ENCODE measurements around the gene RIN3. TPM values are rescaled to one million over a fixed set of nuclear protein-coding genes. Genes with fewer than 3 reads are reported as not detected.

Gene RIN3
- polyA plus RNA-seq, 4 donors: 1.8 to 18.9 (median 12.1) TPM

DNA sequence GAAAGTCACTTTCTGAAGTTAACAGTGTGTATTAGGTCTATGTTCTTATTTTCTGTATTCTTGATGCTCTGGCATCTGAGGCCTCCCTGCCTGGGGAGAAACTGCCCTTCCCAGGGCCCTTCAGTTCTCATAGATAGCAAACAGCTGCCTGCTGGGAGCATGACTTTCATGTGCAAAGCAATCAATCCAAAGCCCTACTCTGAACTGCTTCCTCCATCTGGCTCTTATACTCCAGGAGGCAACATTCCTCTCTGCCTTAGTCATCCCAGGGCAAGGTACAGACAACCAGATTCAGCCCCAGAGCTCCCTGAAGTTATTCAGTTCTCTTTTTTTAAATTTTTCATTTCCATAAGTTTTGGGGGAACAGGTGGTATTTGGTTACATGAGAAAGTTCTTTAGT lies 41.7 kb upstream of the RIN3 start:
- Histone ChIP-seq H3K4me1 (ENCODE audit: control insufficient read depth in 3 of 3, insufficient read depth in 2 of 3, low read depth in 1 of 3, low read length in 2 of 3) (no peaks in the 10 kb centered on the region), H3K27ac (ENCODE audit: low read depth in 1 of 3, low read length in 2 of 3) (no peak overlapping the region), H3K27me3 (ENCODE audit: control insufficient read depth in 3 of 3, insufficient read depth in 3 of 3, low read length in 3 of 3) (no peaks in the 10 kb centered on the region), H3K4me3 (ENCODE audit: low read depth in 1 of 3, low read length in 3 of 3) (no peak overlapping the region), H3K9me3 (ENCODE audit: control insufficient read depth in 2 of 2, insufficient read depth in 1 of 2, low read depth in 1 of 2, low read length in 1 of 2) (peaks cover 0 to 7% of the 10 kb centered on the region in 2 donors), H3K36me3 (ENCODE audit: control insufficient read depth in 3 of 3, insufficient read depth in 2 of 3, low read depth in 1 of 3, low read length in 3 of 3) (no peaks in the 10 kb centered on the region)
- DNase-seq (peak; percentile 39 to 68), FAIRE-seq (no peak)

DNA sequence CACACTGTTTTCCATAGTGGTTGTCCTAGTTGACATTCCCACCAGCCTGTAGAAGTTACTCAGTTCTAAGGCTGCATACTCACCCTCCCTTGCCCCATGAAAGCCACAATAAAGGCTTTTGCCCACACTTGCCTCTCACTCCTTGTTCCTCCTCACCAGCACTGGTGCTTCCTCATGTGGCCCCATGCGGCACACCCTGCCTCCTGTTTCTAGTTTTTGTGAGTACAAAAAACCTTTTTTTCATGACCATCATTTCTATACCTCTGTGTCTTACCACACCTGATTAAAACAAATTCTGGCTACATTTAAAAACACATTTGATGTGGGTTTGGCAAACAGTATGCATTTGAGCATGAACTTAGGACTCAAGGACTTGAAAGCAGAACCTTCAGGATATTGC lies 40.7 kb upstream of the RIN3 start:
- no peaks in the 10 kb centered on the region for H3K4me1 ChIP-seq (ENCODE audit: control insufficient read depth in 3 of 3, insufficient read depth in 2 of 3, low read depth in 1 of 3, low read length in 2 of 3)
- no peak for DNase-seq
- 80 to 87% (median 86%) methylated on average over 1 of the region's 1 CpG for WGBS, 3 donors
- no peak overlapping the region for H3K27ac ChIP-seq (ENCODE audit: low read depth in 1 of 3, low read length in 2 of 3)
- H3K36me3 ChIP-seq (ENCODE audit: control insufficient read depth in 3 of 3, insufficient read depth in 2 of 3, low read depth in 1 of 3, low read length in 3 of 3): no peaks in the 10 kb centered on the region
- no peak for FAIRE-seq
- H3K4me3 ChIP-seq (ENCODE audit: low read depth in 1 of 3, low read length in 3 of 3): no peak overlapping the region
- H3K9me3 ChIP-seq (ENCODE audit: control insufficient read depth in 2 of 2, insufficient read depth in 1 of 2, low read depth in 1 of 2, low read length in 1 of 2): no peaks in the 10 kb centered on the region
- no peaks in the 10 kb centered on the region for H3K27me3 ChIP-seq (ENCODE audit: control insufficient read depth in 3 of 3, insufficient read depth in 3 of 3, low read length in 3 of 3)

DNA sequence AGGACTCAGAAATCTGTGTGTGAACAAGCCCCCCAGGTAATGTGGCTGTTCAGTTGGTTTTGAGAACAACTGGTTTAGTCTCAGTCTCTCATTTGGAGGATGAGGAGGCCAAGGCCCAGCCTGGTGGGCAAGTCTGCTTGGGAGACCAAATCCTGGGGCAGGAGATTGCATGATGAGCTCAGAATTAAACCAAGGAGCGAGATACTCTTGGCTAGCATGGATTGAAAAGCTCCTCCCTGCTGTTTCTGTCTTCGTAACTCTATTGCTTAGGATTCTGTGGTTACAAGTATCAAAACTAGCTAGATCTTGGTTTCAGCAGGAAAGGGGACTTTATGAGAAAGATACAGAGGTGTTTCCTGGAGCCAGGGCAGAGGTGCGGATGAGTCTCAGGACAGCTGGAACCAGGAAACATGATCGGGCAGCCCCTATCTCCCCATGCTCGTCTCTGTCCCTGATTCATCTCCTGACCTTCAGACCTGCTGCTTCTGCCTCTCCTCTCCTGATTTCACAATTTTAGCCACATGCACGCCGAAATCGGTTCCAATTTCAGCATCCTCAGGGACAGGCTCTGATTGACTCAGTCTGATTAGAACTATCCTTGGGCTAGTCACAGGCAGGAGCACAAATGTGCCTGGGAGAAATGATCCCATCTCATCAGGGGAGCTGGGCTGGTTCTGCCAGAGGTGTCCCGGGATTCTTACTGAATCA lies 40.2 kb upstream of the RIN3 start:
- no peak overlapping the region for H3K27ac ChIP-seq (ENCODE audit: low read depth in 1 of 3, low read length in 2 of 3)
- no peaks in the 10 kb centered on the region for H3K27me3 ChIP-seq (ENCODE audit: control insufficient read depth in 3 of 3, insufficient read depth in 3 of 3, low read length in 3 of 3)
- DNase-seq: no peak
- H3K9me3 ChIP-seq (ENCODE audit: control insufficient read depth in 2 of 2, insufficient read depth in 1 of 2, low read depth in 1 of 2, low read length in 1 of 2): no peaks in the 10 kb centered on the region
- H3K4me1 ChIP-seq (ENCODE audit: control insufficient read depth in 3 of 3, insufficient read depth in 2 of 3, low read depth in 1 of 3, low read length in 2 of 3): no peaks in the 10 kb centered on the region
- no peak for FAIRE-seq
- WGBS, 3 donors: 70 to 78% (median 76%) methylated on average over 9 of the region's 9 CpGs
- H3K36me3 ChIP-seq (ENCODE audit: control insufficient read depth in 3 of 3, insufficient read depth in 2 of 3, low read depth in 1 of 3, low read length in 3 of 3): no peaks in the 10 kb centered on the region
- H3K4me3 ChIP-seq (ENCODE audit: low read depth in 1 of 3, low read length in 3 of 3): no peak overlapping the region

DNA sequence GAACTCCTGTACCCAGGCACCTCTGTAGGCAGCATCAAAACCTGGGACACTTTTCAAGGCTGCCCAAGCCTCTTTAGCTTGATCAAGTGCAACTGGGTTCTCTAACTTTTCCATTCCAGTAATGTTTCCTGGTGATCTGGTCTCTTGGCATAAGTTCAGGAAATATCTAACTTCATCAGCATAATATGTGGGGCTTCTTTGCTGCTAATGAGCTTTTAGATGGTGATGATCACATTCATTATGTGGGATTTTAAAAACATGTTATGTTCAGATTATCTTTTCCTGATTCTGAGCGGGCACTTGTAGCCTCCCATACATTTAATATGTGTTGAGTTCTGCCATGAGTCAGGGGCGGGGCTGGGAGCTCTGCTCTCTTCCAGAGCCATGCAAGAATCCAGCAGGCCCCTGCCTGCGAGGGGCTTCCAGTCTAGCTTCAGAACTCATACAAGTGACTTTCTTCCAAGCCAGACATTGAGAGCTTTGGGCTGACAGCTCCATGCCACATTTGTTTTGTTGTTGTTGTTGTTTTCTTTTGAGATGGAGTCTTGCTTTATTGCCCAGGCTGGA lies 39.5 kb upstream of the RIN3 start:
- Histone ChIP-seq H3K27me3 (ENCODE audit: control insufficient read depth in 3 of 3, insufficient read depth in 3 of 3, low read length in 3 of 3) (no peaks in the 10 kb centered on the region), H3K4me1 (ENCODE audit: control insufficient read depth in 3 of 3, insufficient read depth in 2 of 3, low read depth in 1 of 3, low read length in 2 of 3) (no peaks in the 10 kb centered on the region), H3K27ac (ENCODE audit: low read depth in 1 of 3, low read length in 2 of 3) (no peak overlapping the region), H3K4me3 (ENCODE audit: low read depth in 1 of 3, low read length in 3 of 3) (no peak overlapping the region), H3K36me3 (ENCODE audit: control insufficient read depth in 3 of 3, insufficient read depth in 2 of 3, low read depth in 1 of 3, low read length in 3 of 3) (no peaks in the 10 kb centered on the region), H3K9me3 (ENCODE audit: control insufficient read depth in 2 of 2, insufficient read depth in 1 of 2, low read depth in 1 of 2, low read length in 1 of 2) (no peaks in the 10 kb centered on the region)
- WGBS, 3 donors: 64 to 97% (median 87%) methylated on average over 3 of the region's 3 CpGs
- no peak for DNase-seq
- FAIRE-seq: no peak

DNA sequence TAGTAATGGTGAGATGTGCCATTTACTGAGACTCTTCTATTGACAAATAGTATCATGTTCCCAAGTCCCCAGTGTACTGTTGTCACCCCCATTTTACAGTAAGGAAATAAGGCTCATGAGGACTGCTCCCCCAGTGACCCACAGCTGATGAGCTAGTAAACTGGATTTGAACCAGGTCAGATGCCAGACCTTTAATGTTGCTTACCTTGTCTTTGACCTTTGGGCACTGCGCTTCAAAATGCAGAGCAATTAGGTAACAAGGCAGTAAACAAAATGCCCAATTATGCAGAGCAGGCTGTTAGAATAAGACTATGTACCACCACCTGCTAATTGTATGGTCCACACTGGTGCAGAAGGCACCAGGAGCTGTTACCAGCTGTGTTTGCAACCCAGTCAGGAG lies 38.5 kb upstream of the RIN3 start:
- Histone ChIP-seq H3K9me3 (ENCODE audit: control insufficient read depth in 2 of 2, insufficient read depth in 1 of 2, low read depth in 1 of 2, low read length in 1 of 2) (no peaks in the 10 kb centered on the region), H3K36me3 (ENCODE audit: control insufficient read depth in 3 of 3, insufficient read depth in 2 of 3, low read depth in 1 of 3, low read length in 3 of 3) (no peaks in the 10 kb centered on the region), H3K4me3 (ENCODE audit: low read depth in 1 of 3, low read length in 3 of 3) (no peak overlapping the region), H3K27ac (ENCODE audit: low read depth in 1 of 3, low read length in 2 of 3) (no peak overlapping the region), H3K27me3 (ENCODE audit: control insufficient read depth in 3 of 3, insufficient read depth in 3 of 3, low read length in 3 of 3) (no peaks in the 10 kb centered on the region), H3K4me1 (ENCODE audit: control insufficient read depth in 3 of 3, insufficient read depth in 2 of 3, low read depth in 1 of 3, low read length in 2 of 3) (no peaks in the 10 kb centered on the region)
- 56 to 86% (median 83%) methylated on average over 1 of the region's 1 CpG for WGBS, 3 donors
- no peak for FAIRE-seq
- DNase-seq: no peak

DNA sequence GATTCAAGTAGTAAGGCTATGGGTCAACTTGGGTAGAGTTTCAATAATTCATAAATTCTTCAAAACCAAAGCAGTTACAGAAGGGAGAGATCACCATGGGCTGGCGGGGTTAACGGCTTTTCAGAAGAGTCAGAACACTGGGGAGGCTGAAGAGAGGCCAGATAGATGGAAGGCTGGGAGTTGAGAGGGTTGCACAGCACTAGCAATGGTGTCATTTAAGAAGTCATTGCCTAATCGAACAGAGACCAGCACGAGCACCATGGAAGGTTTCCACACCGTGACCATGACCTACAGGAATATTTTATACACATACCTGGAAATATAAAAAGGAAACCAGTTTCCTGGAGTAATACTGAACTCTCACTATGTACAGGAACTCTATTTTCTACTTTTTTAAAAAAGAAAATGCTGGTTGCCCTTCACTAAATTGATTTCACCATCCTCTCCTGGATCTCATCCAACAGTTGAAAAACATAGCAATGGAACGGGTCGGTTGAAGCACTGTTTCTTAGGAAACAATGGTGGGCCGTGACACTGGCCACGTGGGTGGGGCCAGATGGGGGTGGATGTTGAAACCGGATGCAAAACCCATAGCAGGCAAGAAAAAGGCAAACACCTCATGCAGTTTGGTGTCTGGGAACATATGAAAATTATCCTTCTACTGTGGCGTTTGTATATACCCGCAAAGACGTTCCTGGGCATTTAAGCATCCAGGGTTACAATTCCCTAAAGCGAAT lies 38.0 kb upstream of the RIN3 start:
- Histone ChIP-seq H3K4me3 (ENCODE audit: low read depth in 1 of 3, low read length in 3 of 3) (no peak overlapping the region), H3K9me3 (ENCODE audit: control insufficient read depth in 2 of 2, insufficient read depth in 1 of 2, low read depth in 1 of 2, low read length in 1 of 2) (no peaks in the 10 kb centered on the region), H3K27me3 (ENCODE audit: control insufficient read depth in 3 of 3, insufficient read depth in 3 of 3, low read length in 3 of 3) (no peaks in the 10 kb centered on the region), H3K4me1 (ENCODE audit: control insufficient read depth in 3 of 3, insufficient read depth in 2 of 3, low read depth in 1 of 3, low read length in 2 of 3) (no peaks in the 10 kb centered on the region), H3K36me3 (ENCODE audit: control insufficient read depth in 3 of 3, insufficient read depth in 2 of 3, low read depth in 1 of 3, low read length in 3 of 3) (no peaks in the 10 kb centered on the region), H3K27ac (ENCODE audit: low read depth in 1 of 3, low read length in 2 of 3) (no peak overlapping the region)
- 74 to 87% (median 79%) methylated on average over 14 of the region's 14 CpGs for WGBS, 3 donors
- DNase-seq (no peak), FAIRE-seq (no peak)

DNA sequence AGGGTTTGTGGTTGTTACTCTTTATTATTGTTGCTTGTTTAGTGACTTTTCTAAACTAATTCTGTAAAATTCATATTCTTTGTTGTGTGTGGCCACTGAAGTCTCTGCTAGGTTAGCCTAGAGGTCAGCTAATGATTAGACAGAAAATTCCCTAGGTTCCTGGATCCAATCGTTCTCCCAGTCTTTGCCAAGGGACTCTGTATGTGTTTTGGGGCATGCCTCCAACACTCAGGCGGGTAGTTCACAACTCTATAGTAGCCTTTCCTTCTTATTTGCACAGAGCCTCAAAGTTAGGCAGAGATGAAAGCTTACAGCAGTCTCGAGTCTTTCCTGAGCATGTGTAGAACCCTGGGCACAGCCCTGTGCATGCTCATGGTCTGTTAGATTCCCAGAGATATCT lies 32.7 kb upstream of the RIN3 start:
- no peak overlapping the region for H3K27ac ChIP-seq (ENCODE audit: low read depth in 1 of 3, low read length in 2 of 3)
- H3K4me1 ChIP-seq (ENCODE audit: control insufficient read depth in 3 of 3, insufficient read depth in 2 of 3, low read depth in 1 of 3, low read length in 2 of 3): no peaks in the 10 kb centered on the region
- H3K4me3 ChIP-seq (ENCODE audit: low read depth in 1 of 3, low read length in 3 of 3): no peak overlapping the region
- no peaks in the 10 kb centered on the region for H3K27me3 ChIP-seq (ENCODE audit: control insufficient read depth in 3 of 3, insufficient read depth in 3 of 3, low read length in 3 of 3)
- WGBS, 3 donors: 62 to 72% (median 71%) methylated on average over 3 of the region's 3 CpGs
- H3K36me3 ChIP-seq (ENCODE audit: control insufficient read depth in 3 of 3, insufficient read depth in 2 of 3, low read depth in 1 of 3, low read length in 3 of 3): no peaks in the 10 kb centered on the region
- DNase-seq (no peak), FAIRE-seq (no peak)
- H3K9me3 ChIP-seq (ENCODE audit: control insufficient read depth in 2 of 2, insufficient read depth in 1 of 2, low read depth in 1 of 2, low read length in 1 of 2): peaks cover 0 to 4% of the 10 kb centered on the region in 2 donors

DNA sequence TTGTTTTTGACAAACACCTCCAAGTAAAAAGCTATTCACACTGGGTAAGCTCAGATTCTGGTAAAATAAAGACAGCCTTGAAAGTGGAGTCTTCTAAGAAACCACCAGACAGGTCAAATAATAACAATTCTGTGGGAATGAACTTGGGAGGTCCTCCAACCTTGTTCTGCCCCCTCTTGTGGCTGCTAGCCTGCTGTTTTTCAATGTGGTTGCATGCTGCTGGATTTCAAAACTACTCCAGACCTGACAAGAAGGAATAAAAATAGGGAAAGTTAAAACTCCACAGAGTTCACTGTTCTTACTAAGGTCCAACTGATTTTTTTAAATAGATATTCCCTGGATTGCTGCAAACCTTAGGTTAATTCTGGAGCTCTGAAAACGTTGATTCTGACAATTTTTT lies 32.2 kb upstream of the RIN3 start:
- Histone ChIP-seq H3K27me3 (ENCODE audit: control insufficient read depth in 3 of 3, insufficient read depth in 3 of 3, low read length in 3 of 3) (no peaks in the 10 kb centered on the region), H3K27ac (ENCODE audit: low read depth in 1 of 3, low read length in 2 of 3) (no peak overlapping the region), H3K36me3 (ENCODE audit: control insufficient read depth in 3 of 3, insufficient read depth in 2 of 3, low read depth in 1 of 3, low read length in 3 of 3) (no peaks in the 10 kb centered on the region), H3K9me3 (ENCODE audit: control insufficient read depth in 2 of 2, insufficient read depth in 1 of 2, low read depth in 1 of 2, low read length in 1 of 2) (peaks cover 0 to 4% of the 10 kb centered on the region in 2 donors), H3K4me1 (ENCODE audit: control insufficient read depth in 3 of 3, insufficient read depth in 2 of 3, low read depth in 1 of 3, low read length in 2 of 3) (no peaks in the 10 kb centered on the region), H3K4me3 (ENCODE audit: low read depth in 1 of 3, low read length in 3 of 3) (no peak overlapping the region)
- WGBS, 3 donors: 40 to 49% (median 46%) methylated on average over 1 of the region's 1 CpG
- no peak for FAIRE-seq
- no peak for DNase-seq
